HEK293 (cell line): ENCODE data around the gene KLHL29.

Experiments used
- CTCF ChIA-PET: fragments of 350-600 bp; formaldehyde crosslinking; extraction: SDS; loops from one replicate; lab custom pipeline; 2021; ENCODE audit warnings: antibody characterized with exemption; lab: Yijun Ruan, JAX
- POLR2A ChIA-PET: fragments of 300-600 bp; formaldehyde crosslinking; extraction: SDS; loops from one replicate; lab custom pipeline; 2020; ENCODE audit warnings: antibody characterized with exemption, inconsistent platforms; lab: Yijun Ruan, JAX
- H3K27ac ChIP-seq: fragments of 200-500 bp; sonication (Bioruptor generic); 2 replicates; pipeline ENCODE4 v1.5.1; 2014; ENCODE audit warnings: low read depth, low read length, control low read depth, inconsistent platforms; ENCODE audit errors: extremely low read depth
- H3K36me3 ChIP-seq, 2 experiments: fragments of 200-500 bp in 1 of 2; sonication (Bioruptor generic) in 1 of 2; 1 replicate in 1 of 2; 2 replicates in 1 of 2; pipeline ENCODE4 v1.5.1; 2014 to 2017; ENCODE audit warnings: inconsistent platforms in 2 of 2, low read length in 2 of 2; ENCODE audit not compliant: control insufficient read depth in 2 of 2, insufficient read depth in 1 of 2
- H3K4me1 ChIP-seq: fragments of 200-500 bp; sonication (Bioruptor generic); 2 replicates; pipeline ENCODE4 v1.5.1; 2014; ENCODE audit warnings: mild to moderate bottlenecking, low read length, inconsistent platforms; ENCODE audit not compliant: control insufficient read depth, insufficient read depth
- H3K4me3 ChIP-seq: 2 replicates; pipeline ENCODE4 v1.5.1; 2011; ENCODE audit warnings: low read depth, mild to moderate bottlenecking, control low read depth, low read length, moderate library complexity
- H3K9me3 ChIP-seq: fragments of 200-500 bp; sonication (Bioruptor generic); 2 replicates; pipeline ENCODE4 v1.5.1; 2014; ENCODE audit warnings: low read depth, low read length, inconsistent platforms; ENCODE audit not compliant: control insufficient read depth, insufficient read depth
- GLI2 ChIP-seq: fragments of 450-650 bp; formaldehyde crosslinking; IDR thresholded peaks from 2 replicates; pipeline ENCODE4; 2017; ENCODE audit warnings: missing biosample characterization, missing genetic modification characterization, low read depth, borderline replicate concordance
- GLI4 ChIP-seq: fragments of 450-650 bp; formaldehyde crosslinking; IDR thresholded peaks from 2 replicates; pipeline ENCODE4 v1.5.1; 2016; ENCODE audit warnings: missing biosample characterization, missing genetic modification characterization
- GLIS1 ChIP-seq: fragments of 450-650 bp; formaldehyde crosslinking; IDR thresholded peaks from 2 replicates; pipeline ENCODE4 v1.5.1; 2016; ENCODE audit warnings: missing biosample characterization, missing genetic modification characterization
- RBAK ChIP-seq: fragments of 450-650 bp; formaldehyde crosslinking; IDR thresholded peaks from 2 replicates; pipeline ENCODE4 v1.5.1; 2016; ENCODE audit warnings: missing biosample characterization, missing genetic modification characterization
- TCF7L2 ChIP-seq: IDR thresholded peaks from 2 replicates; pipeline ENCODE4 v1.6.1; 2011; ENCODE audit warnings: low read depth, mild to moderate bottlenecking, inconsistent platforms, low read length, moderate library complexity, borderline replicate concordance
- ZBTB17 ChIP-seq: fragments of 450-650 bp; formaldehyde crosslinking; IDR thresholded peaks from 2 replicates; pipeline ENCODE4 v1.5.1; 2016; ENCODE audit warnings: missing biosample characterization, missing genetic modification characterization
- ZIC2 ChIP-seq: fragments of 450-650 bp; formaldehyde crosslinking; IDR thresholded peaks from 2 replicates; pipeline ENCODE4 v1.5.1; 2016; ENCODE audit warnings: missing biosample characterization, missing genetic modification characterization
- ZNF184 ChIP-seq: fragments of 450-650 bp; IDR thresholded peaks from 2 replicates; pipeline ENCODE4 v1.5.1; 2018; ENCODE audit warnings: missing biosample characterization, mild to moderate bottlenecking, missing genetic modification characterization
- ZNF423 ChIP-seq: fragments of 450-650 bp; formaldehyde crosslinking; IDR thresholded peaks from 2 replicates; pipeline ENCODE4 v1.5.1; 2016; ENCODE audit warnings: missing biosample characterization, missing genetic modification characterization
- ZNF571 ChIP-seq: fragments of 450-650 bp; formaldehyde crosslinking; IDR thresholded peaks from 2 replicates; pipeline ENCODE4 v1.5.0; 2017; ENCODE audit warnings: missing biosample characterization, missing genetic modification characterization
- ZNF600 ChIP-seq: fragments of 450-650 bp; formaldehyde crosslinking; IDR thresholded peaks from 2 replicates; pipeline ENCODE4 v1.5.1; 2016; ENCODE audit warnings: missing biosample characterization, missing genetic modification characterization
- ZNF654 ChIP-seq: fragments of 450-650 bp; formaldehyde crosslinking; IDR thresholded peaks from 2 replicates; pipeline ENCODE4 v1.5.1; 2016; ENCODE audit warnings: low read depth, missing biosample characterization, missing genetic modification characterization
- ZNF677 ChIP-seq: fragments of 450-650 bp; IDR thresholded peaks from 2 replicates; pipeline ENCODE4 v1.5.0; 2018; ENCODE audit warnings: missing biosample characterization, mild to moderate bottlenecking, missing genetic modification characterization, moderate library complexity
- ZSCAN30 ChIP-seq: fragments of 450-650 bp; IDR thresholded peaks from 2 replicates; pipeline ENCODE4 v1.5.1; 2018; ENCODE audit warnings: missing biosample characterization, mild to moderate bottlenecking, missing genetic modification characterization, moderate library complexity
- TF ChIP-seq, protein P1 (sequence below): fragments of 450-650 bp; formaldehyde crosslinking; IDR thresholded peaks from 2 replicates; pipeline ENCODE4 v1.5.1; 2017; ENCODE audit warnings: missing biosample characterization, missing genetic modification characterization
- TF ChIP-seq, protein P2 (sequence below): sonication (generic); formaldehyde crosslinking; IDR thresholded peaks from 2 replicates; pipeline ENCODE4 v1.8.1; 2022; ENCODE audit warnings: mild to moderate bottlenecking, moderate library complexity, missing genetic modification reagents
- TF ChIP-seq, protein P3 (sequence below): fragments of 450-650 bp; formaldehyde crosslinking; IDR thresholded peaks from 2 replicates; pipeline ENCODE4 v1.5.1; 2016; ENCODE audit warnings: missing biosample characterization, missing genetic modification characterization
- TF ChIP-seq, protein P4 (sequence below): fragments of 450-650 bp; formaldehyde crosslinking; IDR thresholded peaks from 2 replicates; pipeline ENCODE4 v1.5.1; 2016; ENCODE audit warnings: missing biosample characterization, missing genetic modification characterization
- TF ChIP-seq, protein P5 (sequence below): fragments of 450-650 bp; formaldehyde crosslinking; IDR thresholded peaks from 2 replicates; pipeline ENCODE4 v1.5.1; 2016; ENCODE audit warnings: missing biosample characterization, missing genetic modification characterization
- TF ChIP-seq, protein P6 (sequence below): fragments of 450-650 bp; formaldehyde crosslinking; IDR thresholded peaks from 2 replicates; pipeline ENCODE4 v1.5.1; 2017; ENCODE audit warnings: missing biosample characterization, mild to moderate bottlenecking, missing genetic modification characterization, moderate library complexity
- TF ChIP-seq, protein P7 (sequence below): fragments of 450-650 bp; formaldehyde crosslinking; IDR thresholded peaks from 2 replicates; pipeline ENCODE4 v1.5.1; 2017; ENCODE audit warnings: missing biosample characterization, missing genetic modification characterization

The KLHL29 gene

DNA sequence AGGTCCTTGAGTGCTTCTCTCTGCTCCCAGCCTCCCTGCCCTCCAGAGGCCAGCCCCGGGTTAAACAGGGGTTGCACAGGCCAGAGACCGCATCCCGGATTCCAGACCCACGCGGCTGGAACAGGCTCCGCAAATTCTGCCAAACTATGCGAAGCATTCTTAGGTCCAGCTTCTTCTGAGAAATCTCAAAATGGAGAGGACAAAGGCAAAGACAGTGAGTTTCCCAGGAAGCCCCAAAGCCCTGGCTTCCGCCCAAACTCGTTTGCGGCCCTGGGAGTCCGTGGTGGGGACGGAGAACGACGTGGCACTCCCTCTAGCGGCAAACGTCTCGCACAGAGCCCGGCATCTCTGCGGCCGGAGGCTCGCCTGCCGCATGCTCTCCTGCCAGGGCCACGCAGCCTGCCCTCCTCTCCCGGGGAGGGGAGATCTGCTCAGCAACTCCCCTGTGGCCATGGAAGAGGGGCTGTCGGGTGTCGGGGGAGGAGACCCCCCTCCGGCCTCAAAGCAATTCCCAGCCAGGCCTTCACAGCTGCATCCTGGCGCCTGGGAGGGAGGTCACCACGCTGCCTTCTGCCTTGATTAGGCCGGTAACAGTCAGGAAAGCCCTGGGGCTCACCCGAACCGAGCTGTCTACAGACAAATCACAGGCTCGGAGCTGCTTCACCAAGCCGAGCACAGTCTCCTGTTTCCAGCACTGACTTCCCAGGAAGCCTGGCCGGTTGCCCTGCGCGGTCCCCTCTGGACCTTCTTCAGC is 33.4 kb upstream of the KLHL29 start:
- no peaks in the 10 kb centered on the region for H3K9me3 ChIP-seq
- H3K4me3 ChIP-seq: no peak overlapping the region
- POLR2A ChIA-PET: no interaction called here
- no peaks in the 10 kb centered on the region for H3K4me1 ChIP-seq
- CTCF ChIA-PET: interaction anchor here (0.6 to 1.8 kb wide), 18 partner anchors 10 to 823 kb away, joined by 3 to 10 read pairs (median 4); no protein-coding TSS in a partner anchor
- no peak overlapping the region for H3K27ac ChIP-seq
- TF ChIP-seq GLI2 (tag by site-specific recombination): no peak
- no peak for TF ChIP-seq ZBTB17 (tag by site-specific recombination)
- TF ChIP-seq, protein P1, sequence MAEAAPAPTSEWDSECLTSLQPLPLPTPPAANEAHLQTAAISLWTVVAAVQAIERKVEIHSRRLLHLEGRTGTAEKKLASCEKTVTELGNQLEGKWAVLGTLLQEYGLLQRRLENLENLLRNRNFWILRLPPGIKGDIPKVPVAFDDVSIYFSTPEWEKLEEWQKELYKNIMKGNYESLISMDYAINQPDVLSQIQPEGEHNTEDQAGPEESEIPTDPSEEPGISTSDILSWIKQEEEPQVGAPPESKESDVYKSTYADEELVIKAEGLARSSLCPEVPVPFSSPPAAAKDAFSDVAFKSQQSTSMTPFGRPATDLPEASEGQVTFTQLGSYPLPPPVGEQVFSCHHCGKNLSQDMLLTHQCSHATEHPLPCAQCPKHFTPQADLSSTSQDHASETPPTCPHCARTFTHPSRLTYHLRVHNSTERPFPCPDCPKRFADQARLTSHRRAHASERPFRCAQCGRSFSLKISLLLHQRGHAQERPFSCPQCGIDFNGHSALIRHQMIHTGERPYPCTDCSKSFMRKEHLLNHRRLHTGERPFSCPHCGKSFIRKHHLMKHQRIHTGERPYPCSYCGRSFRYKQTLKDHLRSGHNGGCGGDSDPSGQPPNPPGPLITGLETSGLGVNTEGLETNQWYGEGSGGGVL (tag by site-specific recombination): peak; percentile 17; the same call in 1 of the 2 replicates
- TF ChIP-seq, protein P2, sequence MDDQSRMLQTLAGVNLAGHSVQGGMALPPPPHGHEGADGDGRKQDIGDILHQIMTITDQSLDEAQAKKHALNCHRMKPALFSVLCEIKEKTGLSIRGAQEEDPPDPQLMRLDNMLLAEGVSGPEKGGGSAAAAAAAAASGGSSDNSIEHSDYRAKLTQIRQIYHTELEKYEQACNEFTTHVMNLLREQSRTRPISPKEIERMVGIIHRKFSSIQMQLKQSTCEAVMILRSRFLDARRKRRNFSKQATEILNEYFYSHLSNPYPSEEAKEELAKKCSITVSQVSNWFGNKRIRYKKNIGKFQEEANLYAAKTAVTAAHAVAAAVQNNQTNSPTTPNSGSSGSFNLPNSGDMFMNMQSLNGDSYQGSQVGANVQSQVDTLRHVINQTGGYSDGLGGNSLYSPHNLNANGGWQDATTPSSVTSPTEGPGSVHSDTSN (CRISPR knock-in tag): peak; percentile 51; the same call in 1 of the 2 replicates
- TF ChIP-seq ZNF677 (tag by site-specific recombination): no peak
- peak; percentile 83 for TF ChIP-seq ZIC2 (tag by site-specific recombination)
- peak; percentile 8; the same call in 1 of the 2 replicates for TF ChIP-seq GLIS1 (tag by site-specific recombination)
- TF ChIP-seq, protein P3, sequence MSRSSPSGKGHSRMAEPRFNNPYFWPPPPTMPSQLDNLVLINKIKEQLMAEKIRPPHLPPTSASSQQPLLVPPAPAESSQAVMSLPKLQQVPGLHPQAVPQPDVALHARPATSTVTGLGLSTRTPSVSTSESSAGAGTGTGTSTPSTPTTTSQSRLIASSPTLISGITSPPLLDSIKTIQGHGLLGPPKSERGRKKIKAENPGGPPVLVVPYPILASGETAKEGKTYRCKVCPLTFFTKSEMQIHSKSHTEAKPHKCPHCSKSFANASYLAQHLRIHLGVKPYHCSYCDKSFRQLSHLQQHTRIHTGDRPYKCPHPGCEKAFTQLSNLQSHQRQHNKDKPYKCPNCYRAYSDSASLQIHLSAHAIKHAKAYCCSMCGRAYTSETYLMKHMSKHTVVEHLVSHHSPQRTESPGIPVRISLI (tag by site-specific recombination): no peak
- TF ChIP-seq, protein P4, sequence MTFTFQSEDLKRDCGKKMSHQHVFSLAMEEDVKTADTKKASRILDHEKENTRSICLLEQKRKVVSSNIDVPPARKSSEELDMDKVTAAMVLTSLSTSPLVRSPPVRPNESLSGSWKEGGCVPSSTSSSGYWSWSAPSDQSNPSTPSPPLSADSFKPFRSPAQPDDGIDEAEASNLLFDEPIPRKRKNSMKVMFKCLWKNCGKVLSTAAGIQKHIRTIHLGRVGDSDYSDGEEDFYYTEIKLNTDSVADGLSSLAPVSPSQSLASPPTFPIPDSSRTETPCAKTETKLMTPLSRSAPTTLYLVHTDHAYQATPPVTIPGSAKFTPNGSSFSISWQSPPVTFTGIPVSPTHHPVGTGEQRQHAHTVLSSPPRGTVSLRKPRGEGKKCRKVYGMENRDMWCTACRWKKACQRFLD (tag by site-specific recombination): no peak
- peak; percentile 9; the same call in 1 of the 2 replicates for TF ChIP-seq ZNF654
- no peak for TF ChIP-seq RBAK (tag by site-specific recombination)
- TF ChIP-seq ZNF423: no peak
- TF ChIP-seq, protein P5, sequence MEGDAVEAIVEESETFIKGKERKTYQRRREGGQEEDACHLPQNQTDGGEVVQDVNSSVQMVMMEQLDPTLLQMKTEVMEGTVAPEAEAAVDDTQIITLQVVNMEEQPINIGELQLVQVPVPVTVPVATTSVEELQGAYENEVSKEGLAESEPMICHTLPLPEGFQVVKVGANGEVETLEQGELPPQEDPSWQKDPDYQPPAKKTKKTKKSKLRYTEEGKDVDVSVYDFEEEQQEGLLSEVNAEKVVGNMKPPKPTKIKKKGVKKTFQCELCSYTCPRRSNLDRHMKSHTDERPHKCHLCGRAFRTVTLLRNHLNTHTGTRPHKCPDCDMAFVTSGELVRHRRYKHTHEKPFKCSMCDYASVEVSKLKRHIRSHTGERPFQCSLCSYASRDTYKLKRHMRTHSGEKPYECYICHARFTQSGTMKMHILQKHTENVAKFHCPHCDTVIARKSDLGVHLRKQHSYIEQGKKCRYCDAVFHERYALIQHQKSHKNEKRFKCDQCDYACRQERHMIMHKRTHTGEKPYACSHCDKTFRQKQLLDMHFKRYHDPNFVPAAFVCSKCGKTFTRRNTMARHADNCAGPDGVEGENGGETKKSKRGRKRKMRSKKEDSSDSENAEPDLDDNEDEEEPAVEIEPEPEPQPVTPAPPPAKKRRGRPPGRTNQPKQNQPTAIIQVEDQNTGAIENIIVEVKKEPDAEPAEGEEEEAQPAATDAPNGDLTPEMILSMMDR (tag by site-specific recombination): 0 out of 2 replicates have a peak, but pooled peaks have one; percentile 28
- TF ChIP-seq ZSCAN30 (tag by site-specific recombination): no peak
- H3K36me3 ChIP-seq: no peaks in the 10 kb centered on the region

DNA sequence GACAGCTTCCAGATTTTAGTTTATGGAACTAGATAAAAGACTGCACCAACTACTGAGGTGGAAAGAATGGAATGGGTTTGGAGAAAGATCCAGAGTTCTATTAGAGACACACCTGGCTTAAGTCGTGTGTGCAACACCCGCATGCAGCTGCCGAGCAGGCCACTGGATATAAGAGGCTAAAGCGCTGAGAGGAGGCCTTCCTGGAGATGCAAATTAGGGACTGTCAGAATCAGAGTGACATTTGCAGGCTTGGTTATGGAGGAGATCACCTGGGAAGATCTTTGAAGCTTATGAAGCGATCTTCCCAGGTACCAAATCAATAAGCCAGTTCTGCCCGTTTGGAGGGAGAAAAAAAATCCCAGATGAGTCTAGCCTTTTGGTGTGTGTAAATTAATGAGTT is 30.4 kb upstream of the KLHL29 start:
- ChIA-PET POLR2A (no interaction called here), CTCF (interaction anchor here (1.0 to 1.7 kb wide), 2 partner anchors 42 to 156 kb away, joined by 3 to 5 read pairs; no protein-coding TSS in a partner anchor)
- no peaks in the 10 kb centered on the region for H3K36me3 ChIP-seq
- no peaks in the 10 kb centered on the region for H3K9me3 ChIP-seq
- H3K4me3 ChIP-seq: no peak overlapping the region
- H3K27ac ChIP-seq: no peak overlapping the region
- H3K4me1 ChIP-seq: no peaks in the 10 kb centered on the region
- TF ChIP-seq ZNF571 (tag by site-specific recombination) (no peak), GLI4 (tag by site-specific recombination) (no peak), ZNF184 (tag by site-specific recombination) (no peak), TCF7L2 (no peak), ZNF600 (tag by site-specific recombination) (no peak)
- TF ChIP-seq, protein P6, sequence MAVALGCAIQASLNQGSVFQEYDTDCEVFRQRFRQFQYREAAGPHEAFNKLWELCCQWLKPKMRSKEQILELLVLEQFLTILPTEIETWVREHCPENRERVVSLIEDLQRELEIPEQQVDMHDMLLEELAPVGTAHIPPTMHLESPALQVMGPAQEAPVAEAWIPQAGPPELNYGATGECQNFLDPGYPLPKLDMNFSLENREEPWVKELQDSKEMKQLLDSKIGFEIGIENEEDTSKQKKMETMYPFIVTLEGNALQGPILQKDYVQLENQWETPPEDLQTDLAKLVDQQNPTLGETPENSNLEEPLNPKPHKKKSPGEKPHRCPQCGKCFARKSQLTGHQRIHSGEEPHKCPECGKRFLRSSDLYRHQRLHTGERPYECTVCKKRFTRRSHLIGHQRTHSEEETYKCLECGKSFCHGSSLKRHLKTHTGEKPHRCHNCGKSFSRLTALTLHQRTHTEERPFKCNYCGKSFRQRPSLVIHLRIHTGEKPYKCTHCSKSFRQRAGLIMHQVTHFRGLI (tag by site-specific recombination): no peak
- TF ChIP-seq, protein P7, sequence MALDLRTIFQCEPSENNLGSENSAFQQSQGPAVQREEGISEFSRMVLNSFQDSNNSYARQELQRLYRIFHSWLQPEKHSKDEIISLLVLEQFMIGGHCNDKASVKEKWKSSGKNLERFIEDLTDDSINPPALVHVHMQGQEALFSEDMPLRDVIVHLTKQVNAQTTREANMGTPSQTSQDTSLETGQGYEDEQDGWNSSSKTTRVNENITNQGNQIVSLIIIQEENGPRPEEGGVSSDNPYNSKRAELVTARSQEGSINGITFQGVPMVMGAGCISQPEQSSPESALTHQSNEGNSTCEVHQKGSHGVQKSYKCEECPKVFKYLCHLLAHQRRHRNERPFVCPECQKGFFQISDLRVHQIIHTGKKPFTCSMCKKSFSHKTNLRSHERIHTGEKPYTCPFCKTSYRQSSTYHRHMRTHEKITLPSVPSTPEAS (tag by site-specific recombination): no peak
- TF ChIP-seq, protein P5 (tag by site-specific recombination): no peak
